Panc1 (cell line): ENCODE results near the gene PRSS21. TPM values are rescaled to one million over a fixed set of nuclear protein-coding genes. Genes with fewer than 3 reads are reported as not detected.

ENCODE experiments used
- ATAC-seq: fragments of 200-7000 bp; cut with Tn5 transposase; 2 replicates; pipeline ENCODE4 v1.9.1; 2020; ENCODE audit warnings: mild to moderate bottlenecking, moderate library complexity
- BruUV-seq: library from RNA; stranded (reverse); fragments of 400-500 nt; replicated peaks from 2 replicates; lab custom pipeline; 2021; lab: Mats Ljungman, UMichigan
- CTCF ChIA-PET: fragments of 300-600 bp; sonication (Branson Sonifier 250); formaldehyde crosslinking; loops from one replicate; lab custom pipeline; 2022; ENCODE audit warnings: antibody characterized with exemption; lab: Charles Lee
- POLR2A ChIA-PET: fragments of 300-600 bp; sonication (Branson Sonifier 250); formaldehyde crosslinking; loops from one replicate; lab custom pipeline; 2022; ENCODE audit warnings: antibody characterized with exemption; lab: Charles Lee
- DNase-seq: peaks from one replicate; pipeline ENCODE4 v3.0.0-alpha.2; 2010; ENCODE audit warnings: low read depth, low spot score
- H3K27ac ChIP-seq: 2 replicates; pipeline ENCODE4 v1.5.1; 2011; ENCODE audit warnings: mild to moderate bottlenecking, low read length, inconsistent platforms
- H3K27me3 ChIP-seq: fragments of 200-500 bp; sonication (Bioruptor generic); 2 replicates; pipeline ENCODE4 v1.6.0; 2014; ENCODE audit warnings: low read length, inconsistent platforms; ENCODE audit not compliant: control insufficient read depth, insufficient read depth
- H3K36me3 ChIP-seq: fragments of 200-500 bp; sonication (Bioruptor generic); 2 replicates; pipeline ENCODE4 v1.5.1; 2014; ENCODE audit warnings: inconsistent platforms, mild to moderate bottlenecking, low read length, moderate library complexity; ENCODE audit not compliant: control insufficient read depth, insufficient read depth
- H3K4me1 ChIP-seq: 2 replicates; pipeline ENCODE4 v1.5.1; 2011; ENCODE audit warnings: inconsistent platforms, mild to moderate bottlenecking, low read length, moderate library complexity; ENCODE audit not compliant: control insufficient read depth, insufficient read depth
- H3K4me3 ChIP-seq, 2 experiments: 2 replicates each; pipeline ENCODE4 v1.5.1; 2011 to 2012; ENCODE audit warnings: low read depth in 2 of 2, low read length in 2 of 2, mild to moderate bottlenecking in 2 of 2, inconsistent platforms in 1 of 2, moderate library complexity in 1 of 2
- H3K9me3 ChIP-seq: fragments of 200-500 bp; sonication (Bioruptor generic); 2 replicates; pipeline ENCODE4 v1.5.1; 2014; ENCODE audit warnings: low read depth, mild to moderate bottlenecking, inconsistent platforms, low read length, moderate library complexity; ENCODE audit not compliant: control insufficient read depth, insufficient read depth
- CTCF ChIP-seq: fragments of 450-650 bp; IDR thresholded peaks from 2 replicates; pipeline ENCODE4 v1.5.1; 2017; ENCODE audit warnings: mild to moderate bottlenecking
- POLR2AphosphoS5 ChIP-seq: IDR thresholded peaks from 2 replicates; pipeline ENCODE4 v1.6.1; 2012; ENCODE audit warnings: mild to moderate bottlenecking, low read depth, low read length, moderate library complexity
- REST ChIP-seq, 2 experiments: IDR thresholded peaks; 2 replicates each; pipeline ENCODE4 v1.6.1; 2011 to 2012; ENCODE audit warnings: low read depth in 2 of 2, control low read depth in 1 of 2, low read length in 1 of 2, mild to moderate bottlenecking in 1 of 2, moderate library complexity in 1 of 2; ENCODE audit not compliant: insufficient read depth in 1 of 2
- SIN3A ChIP-seq: IDR thresholded peaks from 2 replicates; pipeline ENCODE4 v1.6.1; 2012; ENCODE audit warnings: low read depth, mild to moderate bottlenecking, low read length, moderate library complexity, borderline replicate concordance; ENCODE audit not compliant: insufficient read depth
- TCF7L2 ChIP-seq: IDR thresholded peaks from 2 replicates; pipeline ENCODE4 v1.6.1; 2011; ENCODE audit warnings: mild to moderate bottlenecking, low read depth, low read length, inconsistent platforms
- in situ Hi-C: cut with HindIII; loops from 2 replicates; pipeline ENCODE4 v1.10.0; 2016; ENCODE audit warnings: low sequenced_read_pairs, low pct_unique_long_range_greater_than_20kb
- intact Hi-C: fragments of 100-400 bp; cut with micrococcal nuclease; formaldehyde crosslinking; loops from one replicate; pipeline ENCODE4 v1.10.0; 2022; ENCODE audit not compliant: unreplicated experiment
- total RNA-seq: library from RNA; stranded (reverse); gene quantifications from one replicate; pipeline ENCODE4 v1.2.1, GENCODE V29; 2021; ENCODE audit not compliant: unreplicated experiment

The PRSS21 gene
- total RNA-seq, 1 experiment from 2014 or later, result not detected

GRCh38 chr16:2795395-2796143, 21.5 kb upstream of the PRSS21 start:
- intact Hi-C loops, result no loop called here
- H3K9me3 ChIP-seq, result no peaks in the 10 kb centered on the region
- no TSS peak for BruUV-seq
- DNase-seq, result no peak
- no peak overlapping the region for H3K4me3 ChIP-seq
- H3K27me3 ChIP-seq, result no peaks in the 10 kb centered on the region
- in situ Hi-C loops, result no loop called here
- H3K36me3 ChIP-seq, result no peaks in the 10 kb centered on the region
- 0 out of 2 replicates have a peak, but pooled peaks cover 2% of the 10 kb centered on the region for H3K4me1 ChIP-seq
- ChIA-PET POLR2A (no interaction called here), CTCF (no interaction called here)
- TF ChIP-seq REST (IDR thresholded peaks at IDR 0.05; ENCODE audit: insufficient read depth in 1 of 2, low read depth in 2 of 2, low read length in 1 of 2) (no peak), SIN3A (no peak), TCF7L2 (no peak), POLR2AphosphoS5 (no peak), CTCF (no peak)
- no peak overlapping the region for H3K27ac ChIP-seq
- no peak for ATAC-seq

- H3K27ac ChIP-seq, result no peak overlapping the region
- DNase-seq, result no peak
- no peak for TF ChIP-seq SIN3A
- no peak for TF ChIP-seq CTCF
- no peak for TF ChIP-seq TCF7L2
- no peak for TF ChIP-seq POLR2AphosphoS5
- no peak for TF ChIP-seq REST (IDR thresholded peaks at IDR 0.05; ENCODE audit: insufficient read depth in 1 of 2, low read depth in 2 of 2, low read length in 1 of 2)
- CTCF ChIA-PET, result no interaction called here
- H3K36me3 ChIP-seq, result no peaks in the 10 kb centered on the region
- H3K4me3 ChIP-seq, result no peak overlapping the region
- POLR2A ChIA-PET, result no interaction called here
- in situ Hi-C loops, result no loop called here
- 0 out of 2 replicates have a peak, but pooled peaks cover 2% of the 10 kb centered on the region for H3K4me1 ChIP-seq
- intact Hi-C loops, result no loop called here
- ATAC-seq, result no peak
- peaks cover 7% of the 10 kb centered on the region; the same call in 1 of the 2 replicates for H3K9me3 ChIP-seq
- no peaks in the 10 kb centered on the region for H3K27me3 ChIP-seq
- BruUV-seq, result no TSS peak
These were observed 18.3 kb upstream of the PRSS21 start for GRCh38 chr16:2798723-2799204.
